Cardiac septum (tissue), 1 donor: Measurements from ENCODE around the gene CALCR. TPM values are rescaled to one million over a fixed set of nuclear protein-coding genes. Genes with fewer than 3 reads are reported as not detected.
"Not testable (repeated sequence)": the region's sequence is repeated elsewhere in the genome, so short reads cannot be mapped to it uniquely, and the experiment has no call there.

Experiments
- DNase-seq: peaks from one replicate; pipeline ENCODE4 v3.0.0-alpha.2; 2020; ENCODE audit warnings: low spot score
- intact Hi-C: fragments of 100-400 bp; cut with DNase I; formaldehyde crosslinking; loops from one replicate; pipeline ENCODE4 v1.14.0; 2022
- long read RNA-seq: library from polyadenylated mRNA; unstranded; transcript quantifications from one replicate; pipeline ENCODE4 v2.0.0, GENCODE V29; 2021
- total RNA-seq: library from RNA; stranded (reverse); fragmentation: NEBNext Ultra II Directional; extraction: Animal tissue kit (Norgen Biotek cat#: 25700); gene quantifications from one replicate; pipeline ENCODE4 v1.2.1, GENCODE V29; 2021
- donor health status: DM: no; HTN: no; CAD: no.

The CALCR gene
- total RNA-seq: not detected
- long read RNA-seq: 0 reads

- DNase-seq: no peak
- intact Hi-C loops: no loop called here
These were observed at the start of gene CALCR for GRCh38 chr7:93574646-93575554. CALCR (minus strand) TSS chr7:93574724; CDS start chr7:93486981, 87,743 bp downstream.

- intact Hi-C loops: no loop called here
- no peak for DNase-seq
These were observed 49.3 kb upstream of the CALCR start for GRCh38 chr7:93623816-93624215.

- intact Hi-C loops: no loop called here
- no peak for DNase-seq
These were observed 47.8 kb upstream of the CALCR start for GRCh38 chr7:93622036-93623033.

GRCh38 chr7:93620864-93621263 lies 46.3 kb upstream of the CALCR start:
- no peak for DNase-seq
- intact Hi-C loops: no loop called here

- DNase-seq: no peak
- intact Hi-C loops: no loop called here
These were observed 45.5 kb upstream of the CALCR start for GRCh38 chr7:93620057-93620456.

GRCh38 chr7:93601363-93601762 lies 26.8 kb upstream of the CALCR start:
- intact Hi-C loops: no loop called here
- DNase-seq: no peak

GRCh38 chr7:93594250-93594649 lies 19.7 kb upstream of the CALCR start:
- no peak for DNase-seq
- intact Hi-C loops: no loop called here

GRCh38 chr7:93592588-93593266 lies 18.2 kb upstream of the CALCR start:
- DNase-seq: no peak
- intact Hi-C loops: no loop called here

- intact Hi-C loops, DNase-seq: not testable (repeated sequence)
These were observed 16.9 kb upstream of the CALCR start for GRCh38 chr7:93591224-93592050.

- intact Hi-C loops, DNase-seq: not testable (repeated sequence)
These were observed 11.9 kb upstream of the CALCR start for GRCh38 chr7:93586479-93586865.

- intact Hi-C loops, DNase-seq: not testable (repeated sequence)
These were observed 11.4 kb upstream of the CALCR start for GRCh38 chr7:93585694-93586478.

- intact Hi-C loops: no loop called here
- no peak for DNase-seq
These were observed 4.9 kb upstream of the CALCR start for GRCh38 chr7:93579431-93579830.

- intact Hi-C loops: no loop called here
- no peak for DNase-seq
These were observed 4.2 kb upstream of the CALCR start for GRCh38 chr7:93578762-93579161.

GRCh38 chr7:93575555-93576399 lies 1.3 kb upstream of the CALCR start:
- DNase-seq: no peak
- intact Hi-C loops: no loop called here

- intact Hi-C loops: no loop called here
These were observed 267 bp downstream of the CALCR start for GRCh38 chr7:93574269-93574645.

GRCh38 chr7:93569189-93569588 lies 5.3 kb downstream of the CALCR start:
- DNase-seq: no peak
- intact Hi-C loops: no loop called here

More at GRCh38 chr7:93574269-93574645, 267 bp downstream of the CALCR start:
- DNase-seq: no peak

- no peak for DNase-seq
- intact Hi-C loops: no loop called here
These were observed 7.6 kb downstream of the CALCR start for GRCh38 chr7:93566876-93567275.
